T-helper 1 cell (primary cell): ENCODE results near the gene GPRIN3.
"Not testable (repeated sequence)": the region's sequence is repeated elsewhere in the genome, so short reads cannot be mapped to it uniquely, and the experiment has no call there.

Experiments used
- DNase-seq, 5 donors: peaks; one replicate each; pipeline ENCODE4 v3.0.0-alpha.2; 2012 to 2020

GPRIN3 gene

DNA sequence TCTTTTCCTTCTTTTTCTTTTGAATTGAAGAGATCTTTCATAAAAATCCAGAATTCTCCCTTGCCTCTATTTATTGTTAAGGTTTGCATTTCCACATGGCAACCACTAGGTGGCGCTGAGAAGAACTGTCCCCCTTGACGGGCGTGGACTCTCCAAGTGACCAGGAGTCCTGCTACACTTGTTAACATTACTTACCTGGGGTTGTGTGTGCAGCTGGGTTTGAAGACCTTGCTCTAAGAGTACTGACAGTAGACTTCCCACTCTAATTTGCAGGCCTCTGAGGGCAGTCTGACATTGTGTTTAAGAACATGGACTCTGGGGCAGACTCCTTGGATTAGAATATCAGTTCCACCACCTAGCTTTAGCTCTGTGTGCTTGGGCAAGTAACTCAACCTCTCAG lies 52.8 kb downstream of the GPRIN3 start:
- peak in 4 of 5 donors; percentile 29 to 56 (median 38) for DNase-seq

DNA sequence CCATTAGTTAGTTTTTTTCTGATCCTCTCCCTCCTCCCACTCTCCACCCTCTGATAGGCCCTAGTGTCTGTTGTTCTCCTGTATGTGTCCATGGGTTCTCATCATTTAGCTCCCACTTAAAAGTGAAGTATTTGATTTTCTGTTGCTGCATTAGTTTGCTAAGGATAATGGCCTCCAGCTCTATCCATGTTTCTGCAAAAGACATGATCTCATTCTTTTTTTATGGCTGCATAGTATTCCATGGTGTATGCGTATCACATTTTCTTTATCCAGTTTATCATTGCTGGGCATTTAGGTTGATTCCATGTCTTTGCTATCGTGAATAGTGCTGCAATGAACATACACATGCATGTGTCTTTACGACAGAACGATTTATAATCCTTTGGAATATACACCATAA lies 53.3 kb downstream of the GPRIN3 start:
- not testable (repeated sequence) for DNase-seq

DNA sequence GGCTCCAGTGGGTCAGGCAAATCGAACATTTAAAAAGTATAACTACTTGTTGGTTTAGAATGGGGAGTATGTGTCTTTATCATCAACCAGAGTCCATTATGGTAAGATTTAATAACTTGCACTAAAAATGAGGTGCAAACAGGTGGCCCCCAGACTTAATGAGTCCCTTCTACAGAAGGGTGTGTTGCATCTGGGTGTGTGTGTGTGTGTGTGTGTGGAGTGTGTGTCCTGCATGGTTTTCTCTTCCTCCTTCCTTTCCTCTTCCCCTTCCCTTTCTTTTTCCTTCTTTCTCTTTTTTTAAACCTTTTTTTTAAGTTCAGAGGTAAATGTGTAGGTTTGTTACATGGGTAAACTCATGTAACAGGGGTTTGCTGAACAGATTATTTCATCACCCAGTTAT lies 53.7 kb downstream of the GPRIN3 start:
- no peak for DNase-seq

DNA sequence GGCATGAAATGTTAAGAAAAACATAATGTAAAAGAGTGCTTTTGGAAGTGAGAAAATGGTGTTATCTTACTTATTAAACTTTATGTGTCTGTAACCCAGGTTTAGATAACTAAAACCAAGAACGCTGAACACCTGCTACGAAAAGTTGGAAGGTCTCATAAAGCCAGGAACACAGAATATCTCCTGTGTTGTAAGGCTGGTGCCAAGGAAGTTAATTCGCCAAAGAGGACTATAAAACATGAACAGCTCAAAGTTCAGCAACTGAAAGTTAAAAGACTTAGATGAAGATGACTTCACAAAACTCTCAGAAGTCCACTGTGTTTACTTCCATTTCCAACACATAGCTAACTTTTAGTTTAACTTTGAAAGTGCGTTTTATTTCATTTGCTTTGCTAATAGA lies 54.3 kb downstream of the GPRIN3 start:
- DNase-seq = no peak

DNA sequence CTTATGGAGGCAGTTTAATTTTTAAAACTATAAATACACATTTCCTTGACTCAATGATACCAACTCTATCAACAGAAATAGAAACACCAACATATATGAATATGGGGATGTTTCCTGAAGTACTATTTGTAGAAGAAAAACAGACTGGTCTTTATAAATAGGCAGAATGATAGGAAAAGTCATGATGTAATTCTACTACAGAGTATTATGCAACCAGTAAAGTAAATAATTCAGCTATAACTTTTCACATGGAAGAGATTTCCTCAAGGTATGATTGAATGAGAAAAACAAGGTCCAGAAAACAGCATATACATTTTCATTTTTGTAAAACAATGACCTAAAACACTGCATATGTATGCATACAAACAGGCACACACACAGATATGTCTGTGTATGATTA lies 56.2 kb downstream of the GPRIN3 start:
- no peak for DNase-seq

DNA sequence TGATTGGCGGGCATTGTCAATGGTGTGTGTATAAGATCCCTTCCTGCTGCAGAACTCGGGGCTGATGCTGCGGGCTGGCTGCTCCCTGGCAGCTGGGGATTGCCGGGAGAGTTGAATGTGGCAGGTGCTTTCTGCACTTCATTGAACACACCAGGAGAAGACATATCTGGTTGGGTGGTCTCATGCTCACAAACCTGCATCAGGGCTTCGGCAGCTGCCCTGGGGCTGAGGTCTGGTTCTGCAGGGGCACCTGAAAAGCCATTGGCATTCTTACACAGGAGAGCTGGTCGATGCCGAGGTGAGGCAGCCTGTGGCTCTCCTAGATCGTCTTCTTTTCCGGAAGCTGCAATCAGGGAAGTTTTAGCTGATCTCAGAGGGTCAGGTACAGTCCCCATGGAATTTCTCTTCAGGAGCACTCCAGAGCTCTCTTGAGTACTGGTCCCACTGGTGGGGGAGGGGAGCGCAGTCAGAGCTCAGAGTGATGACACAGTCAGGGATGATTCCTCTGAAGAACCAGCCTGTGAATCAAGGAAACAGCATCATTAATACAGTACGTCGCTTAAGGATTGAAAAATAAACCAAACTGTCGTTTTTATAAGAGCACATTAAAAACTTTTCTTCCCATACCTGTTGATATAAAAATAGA lies 57.8 kb downstream of the GPRIN3 start:
- no peak for DNase-seq

DNA sequence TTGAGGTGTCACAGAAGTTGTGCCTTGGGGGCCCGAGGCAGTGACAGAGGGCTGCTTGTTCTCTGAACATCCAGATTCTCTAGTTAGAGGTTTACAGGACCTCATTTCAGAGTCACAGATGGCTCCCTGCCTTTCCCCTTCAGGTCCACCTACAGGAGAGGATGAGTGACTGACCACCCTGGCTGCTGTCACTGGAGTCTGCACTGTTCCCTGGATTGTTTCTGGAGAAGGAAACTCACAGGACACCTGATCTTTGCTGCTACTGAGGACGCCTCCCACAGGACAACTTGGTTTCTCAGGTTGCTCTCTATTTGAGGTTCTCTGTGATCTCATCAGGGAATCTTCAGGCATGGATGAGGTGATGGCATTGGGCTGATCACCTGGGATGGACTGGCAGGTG lies 58.3 kb downstream of the GPRIN3 start:
- DNase-seq = no peak

DNA sequence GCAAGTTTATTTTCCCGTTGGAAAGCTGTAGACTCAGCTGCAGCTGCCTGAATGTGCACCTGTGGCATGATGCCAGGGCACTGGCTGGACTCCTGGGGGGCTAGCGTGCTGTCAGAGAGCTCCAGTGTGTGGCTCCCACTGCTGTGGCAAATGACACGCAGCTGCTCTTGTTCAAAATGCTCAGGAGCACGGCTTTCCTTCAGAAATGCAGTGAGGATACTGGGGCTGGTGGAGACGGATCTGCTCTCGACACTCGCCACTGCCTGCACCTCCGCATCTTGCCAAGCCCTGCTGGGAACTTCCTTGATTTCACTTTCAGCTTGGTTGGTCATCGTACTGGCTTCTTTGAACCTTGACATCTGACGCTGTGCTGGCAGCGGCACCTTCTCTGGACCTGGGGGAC lies 58.7 kb downstream of the GPRIN3 start:
- DNase-seq = no peak

DNA sequence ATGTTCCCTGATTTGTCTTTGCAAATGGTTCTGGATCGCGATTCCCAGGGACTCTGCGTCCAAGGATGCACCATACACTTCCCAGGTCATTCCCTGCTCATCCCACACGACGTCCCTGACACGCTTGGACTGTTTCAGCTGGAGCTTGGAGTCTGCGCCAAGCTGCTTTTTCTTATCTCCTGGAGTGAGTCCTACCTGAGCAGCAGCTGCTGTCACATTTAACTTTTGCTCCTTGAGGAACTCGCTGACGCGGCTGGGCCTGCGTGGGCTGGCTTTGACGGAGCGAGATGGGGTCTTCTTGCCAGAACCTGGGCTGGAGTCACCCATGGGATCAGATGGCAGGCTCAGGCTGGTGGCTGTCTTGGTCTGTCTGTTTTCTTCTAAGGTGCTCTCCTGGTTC lies 59.6 kb downstream of the GPRIN3 start:
- DNase-seq = no peak

DNA sequence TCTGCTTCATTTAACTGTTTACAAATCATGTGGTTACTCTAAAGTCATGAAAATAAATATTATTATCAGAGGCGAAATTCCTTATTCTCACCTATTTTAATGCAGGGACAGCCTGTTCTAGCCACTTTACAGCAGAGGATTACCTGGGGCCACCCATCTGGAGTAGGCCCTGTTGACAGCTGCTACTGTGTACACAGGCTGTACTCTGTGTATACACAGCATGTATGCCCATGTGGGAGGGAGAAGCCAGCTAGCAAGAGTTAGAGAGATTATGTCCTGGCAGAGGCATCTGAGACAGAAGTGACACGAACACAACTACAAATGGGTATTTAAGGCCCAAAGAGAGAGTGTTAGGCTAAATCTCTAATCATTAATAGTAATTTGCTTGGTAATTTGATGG lies 62.1 kb downstream of the GPRIN3 start:
- no peak for DNase-seq

DNA sequence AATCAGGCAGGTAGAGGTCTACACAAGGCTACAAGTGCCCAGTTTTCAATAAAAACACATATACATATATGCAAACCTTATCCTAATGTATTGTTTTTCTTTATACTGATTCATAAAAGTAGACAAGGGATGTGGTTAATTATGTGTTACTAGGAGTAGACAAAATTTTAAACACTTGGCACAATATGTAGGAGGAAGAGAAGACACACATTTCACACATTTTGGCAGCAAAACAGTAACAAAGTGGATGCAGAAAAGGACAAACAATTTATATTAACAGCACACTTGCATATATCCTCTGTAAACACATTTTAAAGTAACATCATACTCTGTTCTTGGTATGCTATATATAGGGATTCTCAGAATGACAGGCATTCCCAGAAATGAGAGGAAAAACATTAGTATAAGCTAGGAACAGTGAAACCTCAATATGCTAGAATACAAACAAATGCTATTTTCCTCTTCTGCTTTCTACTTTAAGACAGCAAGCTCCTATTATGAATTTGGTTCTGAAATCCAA lies 63.8 kb downstream of the GPRIN3 start:
- DNase-seq = no peak

DNA sequence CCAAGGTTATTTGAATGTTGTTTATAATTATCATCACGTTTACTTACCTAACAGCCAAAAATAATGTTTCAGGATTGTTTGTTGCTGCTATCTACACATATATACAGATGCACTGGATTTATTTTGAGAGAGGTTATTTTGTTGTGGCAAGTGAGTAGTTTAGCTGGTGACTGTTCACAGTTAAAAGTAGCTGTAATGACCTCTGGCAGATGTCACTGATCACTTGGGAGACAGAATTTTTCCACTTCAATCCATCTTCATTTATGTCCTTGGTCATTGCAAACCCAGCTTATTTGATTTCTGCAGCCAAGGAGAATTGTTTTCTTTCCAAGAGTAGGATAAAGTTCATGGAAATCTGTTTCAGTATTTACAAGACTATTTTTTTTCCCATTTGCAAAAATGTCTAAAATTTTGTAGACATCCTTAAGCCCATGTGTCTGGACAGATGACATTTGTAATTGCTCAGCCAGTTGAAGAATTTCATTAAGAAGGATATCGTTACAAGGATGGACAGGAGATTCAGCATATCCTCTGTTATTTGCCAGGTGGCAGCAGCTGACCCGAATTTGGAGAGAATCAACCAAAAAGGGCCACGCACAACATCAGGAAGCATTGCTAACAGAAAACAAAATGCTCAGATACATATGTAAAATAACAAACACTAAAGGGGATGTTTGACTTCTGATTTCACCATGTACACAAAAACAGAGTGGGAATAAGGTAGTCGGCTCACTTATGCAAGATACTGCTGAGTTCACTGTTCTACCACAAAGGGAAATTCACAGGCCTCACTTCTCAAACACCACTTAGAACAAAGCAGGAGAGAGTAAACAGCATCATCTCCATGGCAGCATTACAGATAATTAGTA lies 64.5 kb downstream of the GPRIN3 start:
- peak in 1 of 5 donors; percentile 40 for DNase-seq

DNA sequence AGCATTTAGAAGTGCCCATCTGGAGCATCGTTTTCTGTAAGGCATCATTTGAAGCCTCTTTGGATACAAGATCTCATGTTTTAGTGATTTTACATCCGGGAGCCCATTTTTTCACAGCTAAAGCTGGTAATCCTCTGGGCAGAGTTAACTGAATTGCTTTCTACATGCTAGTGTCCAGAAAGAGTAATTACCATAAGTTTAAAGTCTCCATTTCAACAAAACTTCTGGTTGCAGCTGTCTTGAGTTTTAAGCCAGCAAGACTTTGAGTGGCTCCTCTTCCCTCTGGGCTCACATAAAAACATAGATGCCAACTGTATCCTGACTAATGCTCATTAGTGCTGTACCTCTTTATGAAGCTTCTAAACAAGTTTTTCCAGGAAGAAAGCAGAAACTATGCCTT lies 65.4 kb downstream of the GPRIN3 start:
- DNase-seq = no peak

DNA sequence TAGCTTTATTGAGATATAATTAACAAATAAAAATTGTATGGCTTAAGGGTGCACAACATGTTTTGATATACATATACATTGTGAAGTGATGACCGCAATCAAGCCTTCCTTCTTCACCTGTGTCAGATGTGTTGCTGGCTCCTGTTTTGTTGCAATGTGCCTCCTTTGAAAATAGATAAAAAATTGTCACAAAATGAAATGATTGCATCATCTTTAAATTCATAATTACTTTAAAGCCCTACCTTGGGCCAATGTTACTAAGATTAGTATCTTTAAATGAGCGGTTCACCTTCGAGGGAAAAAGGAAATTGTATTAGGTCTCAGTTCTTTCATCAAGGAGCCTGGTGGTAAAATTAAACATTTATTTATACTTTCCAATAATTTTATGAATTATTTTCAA lies 77.3 kb downstream of the GPRIN3 start:
- DNase-seq = no peak

DNA sequence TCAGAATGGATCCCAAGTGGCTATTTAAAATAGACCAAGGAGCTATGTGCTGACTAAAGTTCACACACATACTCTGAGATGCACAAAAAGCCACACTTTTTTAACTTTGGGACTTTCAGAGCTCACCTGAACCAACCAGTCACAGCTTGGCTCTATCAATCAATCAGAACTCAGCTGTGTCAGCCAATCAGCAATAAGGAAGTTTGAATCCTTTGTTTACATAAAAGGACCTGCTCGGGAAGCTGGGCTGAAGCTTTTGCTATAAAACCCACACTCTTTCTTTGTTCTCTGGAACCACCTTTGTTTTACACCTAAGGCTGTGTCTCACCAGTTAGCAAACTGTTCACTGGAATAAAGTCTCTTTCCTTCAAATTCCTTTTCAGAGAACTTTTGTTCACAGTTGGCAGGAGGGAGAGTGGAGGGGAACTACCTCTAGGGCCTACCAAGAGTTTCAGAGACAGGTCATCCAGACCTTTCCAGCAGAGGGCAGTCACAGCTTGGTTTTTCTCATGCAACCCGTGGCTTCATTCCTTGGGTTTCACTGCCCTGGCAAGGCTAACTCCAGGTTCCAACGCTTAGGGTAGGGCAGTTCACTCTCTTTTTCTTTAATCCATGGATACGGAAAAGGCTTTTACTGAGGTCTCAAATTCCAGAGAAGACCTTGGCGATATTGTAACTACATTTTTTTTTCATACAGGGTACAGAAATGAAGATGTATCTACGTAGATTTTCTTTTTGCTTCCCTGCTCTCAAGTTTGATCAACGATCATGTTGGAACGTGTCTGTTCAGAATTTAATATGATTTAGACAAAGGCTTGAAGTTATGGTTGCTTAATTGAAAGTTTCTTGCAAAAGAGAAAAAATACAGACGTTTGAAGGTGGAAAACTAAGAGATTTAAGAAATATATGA lies 80.7 kb downstream of the GPRIN3 start:
- DNase-seq = peak; percentile 25 to 74 (median 59)

DNA sequence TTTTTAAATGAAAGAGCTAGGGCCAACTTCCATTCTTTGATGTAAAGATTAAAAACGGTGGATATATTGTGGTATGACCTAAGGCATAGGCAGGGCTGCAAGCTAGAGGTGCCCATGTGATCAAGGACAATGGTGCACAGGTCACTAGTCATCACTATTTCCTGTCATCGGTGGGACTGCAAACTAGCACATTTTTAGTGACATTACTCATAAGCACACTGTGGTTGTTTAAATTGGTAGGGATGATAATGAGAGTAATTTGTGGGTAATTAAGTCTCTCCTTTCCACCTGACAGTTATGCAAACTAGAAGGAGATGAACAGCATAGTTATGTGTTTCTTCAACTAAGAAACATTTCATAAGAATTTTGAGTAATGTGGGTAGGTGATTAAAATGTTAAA lies 85.4 kb downstream of the GPRIN3 start:
- DNase-seq = peak in 1 of 5 donors; percentile 60

DNA sequence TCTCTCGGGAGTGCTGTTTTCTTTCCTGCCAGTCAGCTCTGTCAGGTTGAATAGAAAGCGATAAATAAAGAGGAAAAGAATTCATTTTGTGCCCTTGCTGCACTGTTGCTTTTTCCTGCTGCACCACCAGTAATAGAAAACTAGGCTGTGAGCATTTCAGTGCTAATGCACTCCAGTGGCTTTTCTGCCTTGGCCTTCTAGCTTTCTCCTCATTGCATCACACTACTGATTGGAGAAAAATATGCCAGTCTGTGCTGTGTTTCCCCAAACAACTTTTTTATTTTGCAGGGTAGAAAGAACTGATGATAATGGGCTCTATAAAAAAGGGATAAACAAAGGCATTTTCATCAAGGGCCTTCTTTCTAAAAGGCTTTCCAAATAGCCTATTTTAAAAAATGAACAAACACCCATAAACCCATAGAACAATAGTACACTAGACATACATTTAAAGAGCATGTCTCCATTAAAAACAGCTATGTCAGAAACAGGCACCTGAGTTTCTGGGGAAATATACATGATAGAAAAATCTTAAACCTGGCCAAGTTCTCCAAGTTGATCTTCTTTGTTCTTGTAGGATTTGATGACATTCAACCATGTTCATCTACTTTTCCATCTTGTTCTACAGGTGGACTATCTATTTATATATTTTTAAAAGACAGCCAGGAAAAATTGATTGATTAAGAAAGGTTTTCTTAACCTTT lies 86.3 kb downstream of the GPRIN3 start:
- no peak for DNase-seq

DNA sequence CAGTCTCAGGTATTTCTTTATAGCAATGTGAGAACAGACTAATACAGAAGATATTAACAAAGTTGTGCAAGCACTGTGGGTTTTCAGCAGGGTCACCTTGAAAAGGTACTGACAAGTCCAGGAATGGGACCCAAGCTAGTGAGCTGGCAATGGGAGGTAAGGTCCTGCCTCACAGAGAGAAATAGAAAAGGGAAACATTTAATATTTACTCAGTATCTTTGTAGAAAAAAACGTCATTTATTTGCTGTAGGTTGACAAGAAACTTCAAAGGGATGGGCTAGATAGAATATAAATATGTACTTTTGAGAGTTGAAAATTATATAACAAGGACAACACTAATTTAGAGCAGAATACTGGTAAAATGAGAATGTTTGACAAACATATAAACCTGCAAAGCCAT lies 89.0 kb downstream of the GPRIN3 start:
- DNase-seq = no peak

DNA sequence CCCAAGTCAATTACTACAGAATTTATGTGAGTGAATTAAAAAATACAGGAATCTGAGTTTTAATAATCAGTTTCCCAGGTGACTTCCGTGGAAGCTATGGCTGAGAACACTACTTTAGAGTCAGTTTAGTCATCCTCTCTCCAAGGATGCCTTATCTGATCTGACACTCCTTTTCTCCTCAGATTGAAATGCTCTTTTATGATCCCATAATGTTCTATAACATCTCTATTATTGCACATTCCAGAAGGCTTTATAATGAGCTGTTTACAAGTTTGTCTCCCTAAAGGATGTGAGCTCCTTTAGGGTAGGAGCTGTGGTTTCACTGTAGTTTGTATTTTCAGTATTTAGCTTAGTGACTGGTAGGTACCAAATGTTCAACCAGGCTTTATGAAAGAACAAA lies 90.0 kb downstream of the GPRIN3 start:
- DNase-seq = no peak

DNA sequence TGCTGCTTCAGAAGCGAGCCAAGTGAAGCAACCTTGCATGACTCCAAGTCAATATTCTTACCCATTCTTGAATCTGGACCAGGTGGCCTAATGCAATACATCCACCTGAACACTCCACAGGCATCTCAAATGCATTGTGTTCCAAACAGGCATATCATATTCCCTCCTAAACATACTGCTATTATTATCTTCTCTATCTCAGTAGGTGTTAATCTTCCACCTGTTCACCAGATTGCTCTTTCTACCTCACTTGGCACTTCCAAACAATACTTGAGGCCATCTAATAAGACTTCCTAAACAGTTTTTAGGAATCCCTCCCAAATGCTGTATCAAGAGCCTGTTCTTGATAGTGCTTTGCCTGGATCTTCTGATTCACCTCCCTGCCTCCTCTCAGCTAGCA lies 90.7 kb downstream of the GPRIN3 start:
- DNase-seq = no peak

DNA sequence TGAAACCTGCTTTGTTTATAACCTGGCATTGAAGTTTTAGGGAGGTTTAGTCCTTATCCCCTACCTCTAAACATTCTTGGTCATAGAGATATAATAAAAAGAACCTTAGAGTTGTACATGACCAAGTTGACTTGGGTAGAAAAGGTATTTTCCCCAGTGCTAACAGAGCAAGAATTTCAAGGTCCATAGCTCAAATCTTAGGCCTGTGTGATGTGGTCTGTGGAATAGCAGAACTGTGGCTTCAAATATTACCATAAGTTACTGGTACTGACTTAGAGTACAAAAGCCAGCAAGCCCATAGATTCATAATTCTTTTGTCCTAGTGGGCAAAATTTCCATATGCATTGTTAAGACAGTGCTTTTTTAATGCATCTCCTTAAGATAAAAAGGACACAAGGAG lies 91.2 kb downstream of the GPRIN3 start:
- no peak for DNase-seq

DNA sequence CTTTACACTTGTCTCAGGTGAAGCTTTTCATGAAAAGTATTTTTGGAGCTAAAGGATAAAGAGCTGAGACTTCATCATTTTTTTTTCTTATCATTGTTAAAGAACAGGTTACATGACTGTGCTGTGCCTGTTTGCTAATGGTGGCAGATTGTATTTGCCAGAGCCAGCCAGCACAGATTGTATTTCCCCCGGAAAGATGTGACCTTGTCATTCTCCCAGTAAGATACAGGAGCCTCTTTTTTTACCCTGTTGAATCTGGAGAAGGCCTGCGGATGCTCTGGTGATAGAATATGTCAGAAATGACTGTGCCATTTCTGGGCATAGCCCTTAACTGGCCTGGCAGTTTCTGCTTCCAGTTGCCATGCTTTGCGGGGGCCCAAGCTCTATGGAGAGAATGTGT lies 91.9 kb downstream of the GPRIN3 start:
- DNase-seq = no peak

DNA sequence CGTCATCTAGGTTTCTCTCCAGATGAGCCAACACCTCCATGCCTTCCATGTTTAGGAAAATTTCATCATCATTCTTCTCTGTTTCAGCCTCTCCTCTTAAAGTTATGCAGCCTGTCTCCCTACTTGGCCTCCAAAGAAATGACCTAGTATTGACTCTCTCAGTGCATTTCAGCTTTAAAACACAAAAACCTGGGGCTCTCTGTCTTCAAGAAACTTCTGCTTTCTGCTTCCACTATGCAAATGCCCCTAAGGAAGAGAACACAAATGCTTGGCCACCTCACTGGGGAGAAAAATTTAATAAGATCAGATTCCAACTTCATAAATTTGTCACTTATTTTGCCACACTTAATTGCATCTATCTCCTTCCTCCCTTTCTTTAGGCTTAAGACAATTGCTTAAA lies 93.3 kb downstream of the GPRIN3 start:
- no peak for DNase-seq
